ENCODE measurements around the gene SYNE1. TPM values are rescaled to one million over a fixed set of nuclear protein-coding genes. Genes with fewer than 3 reads are reported as not detected.

SYNE1 gene
- total RNA-seq, 2 donors from 2014 or later = 135 to 184 TPM

GRCh38 chr6:152394303-152394702, 242.9 kb downstream of the SYNE1 start:
- intact Hi-C loops (cut with DNase I) = no loop called here
- DNase-seq (ENCODE audit: low spot score) = no peak

- intact Hi-C loops (cut with DNase I) = no loop called here
These were observed 245.8 kb downstream of the SYNE1 start for GRCh38 chr6:152391179-152391880.

GRCh38 chr6:152387091-152387490, 250.1 kb downstream of the SYNE1 start:
- intact Hi-C loops (cut with DNase I) = no loop called here
- no peak for DNase-seq (ENCODE audit: low spot score)

More at GRCh38 chr6:152391179-152391880, 245.8 kb downstream of the SYNE1 start:
- DNase-seq (ENCODE audit: low spot score) = no peak

GRCh38 chr6:152386131-152386530, 251.0 kb downstream of the SYNE1 start:
- intact Hi-C loops (cut with DNase I) = no loop called here
- no peak for DNase-seq (ENCODE audit: low spot score)

GRCh38 chr6:152380993-152381898, 255.9 kb downstream of the SYNE1 start:
- intact Hi-C loops (cut with DNase I) = no loop called here
- peak; percentile 93 for DNase-seq (ENCODE audit: low spot score)

GRCh38 chr6:152380351-152380767, 256.8 kb downstream of the SYNE1 start:
- DNase-seq (ENCODE audit: low spot score) = no peak

GRCh38 chr6:152379423-152379822, 257.7 kb downstream of the SYNE1 start:
- intact Hi-C loops (cut with DNase I) = no loop called here
- no peak for DNase-seq (ENCODE audit: low spot score)

More at GRCh38 chr6:152380351-152380767, 256.8 kb downstream of the SYNE1 start:
- intact Hi-C loops (cut with DNase I) = no loop called here

- no peak for DNase-seq (ENCODE audit: low spot score)
- intact Hi-C loops (cut with DNase I) = no loop called here
These were observed 259.0 kb downstream of the SYNE1 start for GRCh38 chr6:152378169-152378568.

- intact Hi-C loops (cut with DNase I) = no loop called here
- no peak for DNase-seq (ENCODE audit: low spot score)
These were observed 262.0 kb downstream of the SYNE1 start for GRCh38 chr6:152375197-152375596.

GRCh38 chr6:152372945-152373344, 264.2 kb downstream of the SYNE1 start:
- intact Hi-C loops (cut with DNase I) = no loop called here
- no peak for DNase-seq (ENCODE audit: low spot score)

- intact Hi-C loops (cut with DNase I) = no loop called here
- no peak for DNase-seq (ENCODE audit: low spot score)
These were observed 265.4 kb downstream of the SYNE1 start for GRCh38 chr6:152371775-152372174.

GRCh38 chr6:152368751-152369624, 268.2 kb downstream of the SYNE1 start:
- DNase-seq (ENCODE audit: low spot score) = no peak

GRCh38 chr6:152364866-152365265, 272.3 kb downstream of the SYNE1 start:
- no peak for DNase-seq (ENCODE audit: low spot score)
- intact Hi-C loops (cut with DNase I) = no loop called here

More at GRCh38 chr6:152368751-152369624, 268.2 kb downstream of the SYNE1 start:
- intact Hi-C loops (cut with DNase I) = no loop called here

GRCh38 chr6:152360034-152360433, 277.1 kb downstream of the SYNE1 start:
- DNase-seq (ENCODE audit: low spot score) = no peak

GRCh38 chr6:152356662-152357061, 280.5 kb downstream of the SYNE1 start:
- no peak for DNase-seq (ENCODE audit: low spot score)
- intact Hi-C loops (cut with DNase I) = no loop called here

More at GRCh38 chr6:152360034-152360433, 277.1 kb downstream of the SYNE1 start:
- intact Hi-C loops (cut with DNase I) = no loop called here

GRCh38 chr6:152356016-152356415, 281.1 kb downstream of the SYNE1 start:
- intact Hi-C loops (cut with DNase I) = no loop called here
- no peak for DNase-seq (ENCODE audit: low spot score)

GRCh38 chr6:152355166-152355565, 282.0 kb downstream of the SYNE1 start:
- intact Hi-C loops (cut with DNase I) = no loop called here
- no peak for DNase-seq (ENCODE audit: low spot score)

GRCh38 chr6:152353440-152353839, 283.7 kb downstream of the SYNE1 start:
- intact Hi-C loops (cut with DNase I) = no loop called here
- no peak for DNase-seq (ENCODE audit: low spot score)

GRCh38 chr6:152351742-152352141, 285.4 kb downstream of the SYNE1 start:
- intact Hi-C loops (cut with DNase I) = no loop called here
- DNase-seq (ENCODE audit: low spot score) = no peak

Data from posterior vena cava (tissue), 2 donors.